Activated naive CD8-positive, alpha-beta T cell (primary cell): Measurements from ENCODE around the gene CD79A.
"Not testable (repeated sequence)": the region's sequence is repeated elsewhere in the genome, so short reads cannot be mapped to it uniquely, and the experiment has no call there.

Source experiments
- H3K27ac Mint-ChIP-seq: one replicate; pipeline ENCODE4 v1.8.0; 2021; ENCODE audit warnings: mixed read lengths
- H3K27me3 Mint-ChIP-seq: one replicate; pipeline ENCODE4 v1.8.0; 2021; ENCODE audit warnings: mixed read lengths
- H3K36me3 Mint-ChIP-seq: one replicate; pipeline ENCODE4 v1.8.0; 2021; ENCODE audit warnings: mixed read lengths
- H3K4me1 Mint-ChIP-seq: one replicate; pipeline ENCODE4 v1.8.0; 2021; ENCODE audit warnings: low read depth, mixed read lengths
- H3K4me3 Mint-ChIP-seq: one replicate; pipeline ENCODE4 v1.8.0; 2021; ENCODE audit warnings: mild to moderate bottlenecking, mixed read lengths
- H3K9me3 Mint-ChIP-seq: one replicate; pipeline ENCODE4 v1.8.0; 2021; ENCODE audit warnings: low read depth, mixed read lengths

CD79A gene

GRCh38 chr19:41913538-41914423 lies 36.7 kb downstream of the CD79A start:
- no peak overlapping the region for H3K27ac Mint-ChIP-seq
- peak overlapping the region; percentile 38 for H3K4me3 Mint-ChIP-seq
- no peaks in the 10 kb centered on the region for H3K36me3 Mint-ChIP-seq

DNA sequence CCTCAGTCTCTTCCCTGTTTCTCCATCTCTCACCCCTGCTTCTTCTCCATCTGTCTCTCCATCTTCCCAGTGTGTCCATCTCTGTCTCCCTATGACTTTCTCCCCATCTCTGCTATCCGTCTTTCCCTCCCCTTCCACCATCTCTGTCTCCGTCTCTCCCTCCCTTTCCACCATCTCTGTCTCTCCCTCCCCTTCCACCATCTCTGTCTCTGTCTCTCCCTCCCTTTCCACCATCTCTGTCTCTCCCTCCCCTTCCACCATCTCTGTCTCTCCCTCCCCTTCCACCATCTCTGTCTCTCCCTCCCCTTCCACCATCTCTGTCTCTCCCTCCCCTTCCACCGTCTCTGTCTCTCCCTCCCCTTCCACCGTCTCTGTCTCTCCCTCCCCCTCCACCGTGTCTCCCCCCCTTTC lies 37.4 kb downstream of the CD79A start:
- not testable (repeated sequence) for H3K9me3 Mint-ChIP-seq, H3K27ac Mint-ChIP-seq, H3K36me3 Mint-ChIP-seq, H3K27me3 Mint-ChIP-seq
- H3K4me1 Mint-ChIP-seq, result peaks cover 31% of the 10 kb centered on the region
- H3K4me3 Mint-ChIP-seq, result peak overlapping the region; percentile 38

More at GRCh38 chr19:41913538-41914423, 36.7 kb downstream of the CD79A start:
- peaks cover 34% of the 10 kb centered on the region for H3K4me1 Mint-ChIP-seq
- no peaks in the 10 kb centered on the region for H3K27me3 Mint-ChIP-seq
- no peaks in the 10 kb centered on the region for H3K9me3 Mint-ChIP-seq

- H3K36me3 Mint-ChIP-seq, result no peaks in the 10 kb centered on the region
- no peaks in the 10 kb centered on the region for H3K9me3 Mint-ChIP-seq
- peaks cover 31% of the 10 kb centered on the region for H3K4me1 Mint-ChIP-seq
- no peak overlapping the region for H3K27ac Mint-ChIP-seq
- no peak overlapping the region for H3K4me3 Mint-ChIP-seq
- no peaks in the 10 kb centered on the region for H3K27me3 Mint-ChIP-seq
Measured at GRCh38 chr19:41915021-41915775, 38.1 kb downstream of the CD79A start.

DNA sequence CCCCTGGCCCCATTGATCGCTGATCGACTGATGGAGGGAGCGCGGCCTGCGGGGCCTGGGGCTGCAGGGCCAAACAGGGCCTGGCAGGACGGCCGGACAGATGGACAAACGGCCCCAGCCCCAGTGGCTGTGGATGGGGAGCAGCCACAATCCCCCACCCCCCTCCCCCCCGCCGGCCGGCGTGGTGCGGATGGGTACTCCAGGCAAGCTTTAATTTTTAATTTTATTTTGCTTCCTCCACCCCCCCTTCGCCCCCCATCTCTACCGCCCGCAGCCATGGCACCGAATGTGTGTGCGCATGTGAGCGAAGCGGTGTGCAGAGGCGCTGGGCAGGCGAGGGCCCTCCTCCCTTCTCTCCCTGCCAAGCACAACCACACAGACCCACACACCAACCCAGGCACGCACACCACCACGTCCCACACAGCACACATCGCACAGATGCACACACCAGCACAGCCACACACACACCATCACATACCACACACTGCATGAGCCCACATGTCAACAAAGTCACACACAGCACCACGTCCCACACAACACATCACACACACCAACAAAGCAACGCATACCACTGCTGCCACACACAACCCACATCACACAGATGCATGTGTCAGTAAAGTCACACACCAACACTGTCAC lies 38.8 kb downstream of the CD79A start:
- H3K9me3 Mint-ChIP-seq, result no peaks in the 10 kb centered on the region
- H3K4me3 Mint-ChIP-seq, result no peak overlapping the region
- peaks cover 26% of the 10 kb centered on the region for H3K4me1 Mint-ChIP-seq
- no peaks in the 10 kb centered on the region for H3K36me3 Mint-ChIP-seq
- H3K27me3 Mint-ChIP-seq, result no peaks in the 10 kb centered on the region
- H3K27ac Mint-ChIP-seq, result no peak overlapping the region

DNA sequence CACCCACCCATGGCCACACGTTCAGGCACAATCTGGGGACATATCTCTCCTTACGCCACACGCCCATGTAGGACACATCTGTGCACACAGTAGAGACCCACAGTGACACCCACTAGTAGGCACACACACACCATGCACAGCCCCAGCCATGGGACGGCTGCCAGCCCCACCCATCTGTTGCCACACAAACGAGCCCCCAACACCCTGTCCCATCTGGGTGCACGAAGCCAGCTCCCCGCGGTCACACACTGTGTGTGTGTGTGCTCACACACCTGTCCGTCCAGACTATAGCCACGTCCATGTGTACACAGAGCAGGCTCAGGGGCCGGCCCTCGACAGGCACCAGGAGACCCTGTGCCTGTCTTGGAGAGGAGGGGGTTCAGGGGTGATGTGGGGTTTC lies 40.6 kb downstream of the CD79A start:
- peaks cover 1% of the 10 kb centered on the region for H3K27me3 Mint-ChIP-seq
- no peaks in the 10 kb centered on the region for H3K9me3 Mint-ChIP-seq
- no peak overlapping the region for H3K4me3 Mint-ChIP-seq
- peaks cover 21% of the 10 kb centered on the region for H3K4me1 Mint-ChIP-seq
- no peaks in the 10 kb centered on the region for H3K36me3 Mint-ChIP-seq
- H3K27ac Mint-ChIP-seq, result no peak overlapping the region

DNA sequence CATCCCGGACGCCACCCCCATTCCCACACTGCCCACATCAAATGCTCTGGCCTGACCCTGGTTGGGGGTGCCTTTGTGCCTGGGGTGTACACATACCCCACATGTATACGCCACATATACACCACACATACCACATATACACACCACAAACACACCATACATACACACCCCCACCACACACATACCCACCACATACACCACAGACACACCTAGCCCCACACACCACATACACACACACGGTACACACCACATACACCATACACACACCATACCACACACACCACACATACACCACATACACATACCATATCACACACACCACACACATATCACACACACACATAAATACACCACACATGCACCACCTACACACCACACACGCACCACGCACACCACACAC lies 41.0 kb downstream of the CD79A start:
- Mint-ChIP-seq H3K4me1 (peaks cover 22% of the 10 kb centered on the region), H3K27me3 (peaks cover 1% of the 10 kb centered on the region), H3K4me3 (no peak overlapping the region), H3K27ac (no peak overlapping the region), H3K9me3 (no peaks in the 10 kb centered on the region), H3K36me3 (no peaks in the 10 kb centered on the region)

DNA sequence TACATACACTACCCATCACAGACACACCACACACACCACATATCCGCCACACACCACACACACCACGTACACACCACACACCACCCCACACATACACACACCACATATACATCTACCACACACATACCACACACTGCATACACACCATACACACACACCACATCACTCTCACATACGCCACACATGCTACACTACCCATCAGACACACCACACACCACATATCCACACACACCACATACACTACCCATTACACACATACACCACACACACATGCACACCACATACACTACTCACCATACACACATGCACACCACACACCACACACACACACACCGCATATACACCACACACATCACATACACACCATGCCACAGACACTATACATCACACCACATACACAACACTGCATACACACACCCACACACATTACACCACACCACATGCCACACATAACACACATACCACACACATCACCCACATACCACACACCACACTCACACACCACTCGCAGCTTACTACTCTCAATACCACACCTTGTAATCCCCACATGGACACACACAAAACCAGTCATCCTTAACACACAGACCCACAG lies 41.7 kb downstream of the CD79A start:
- Mint-ChIP-seq H3K4me3 (no peak overlapping the region), H3K9me3 (no peaks in the 10 kb centered on the region), H3K36me3 (peaks cover 3% of the 10 kb centered on the region), H3K4me1 (peaks cover 22% of the 10 kb centered on the region), H3K27me3 (peaks cover 1% of the 10 kb centered on the region), H3K27ac (no peak overlapping the region)

GRCh38 chr19:41919948-41920712 lies 43.1 kb downstream of the CD79A start:
- H3K9me3 Mint-ChIP-seq, result no peaks in the 10 kb centered on the region
- H3K4me3 Mint-ChIP-seq, result no peak overlapping the region
- H3K27me3 Mint-ChIP-seq, result peaks cover 1% of the 10 kb centered on the region
- peaks cover 3% of the 10 kb centered on the region for H3K36me3 Mint-ChIP-seq
- H3K27ac Mint-ChIP-seq, result no peak overlapping the region
- H3K4me1 Mint-ChIP-seq, result peaks cover 18% of the 10 kb centered on the region

DNA sequence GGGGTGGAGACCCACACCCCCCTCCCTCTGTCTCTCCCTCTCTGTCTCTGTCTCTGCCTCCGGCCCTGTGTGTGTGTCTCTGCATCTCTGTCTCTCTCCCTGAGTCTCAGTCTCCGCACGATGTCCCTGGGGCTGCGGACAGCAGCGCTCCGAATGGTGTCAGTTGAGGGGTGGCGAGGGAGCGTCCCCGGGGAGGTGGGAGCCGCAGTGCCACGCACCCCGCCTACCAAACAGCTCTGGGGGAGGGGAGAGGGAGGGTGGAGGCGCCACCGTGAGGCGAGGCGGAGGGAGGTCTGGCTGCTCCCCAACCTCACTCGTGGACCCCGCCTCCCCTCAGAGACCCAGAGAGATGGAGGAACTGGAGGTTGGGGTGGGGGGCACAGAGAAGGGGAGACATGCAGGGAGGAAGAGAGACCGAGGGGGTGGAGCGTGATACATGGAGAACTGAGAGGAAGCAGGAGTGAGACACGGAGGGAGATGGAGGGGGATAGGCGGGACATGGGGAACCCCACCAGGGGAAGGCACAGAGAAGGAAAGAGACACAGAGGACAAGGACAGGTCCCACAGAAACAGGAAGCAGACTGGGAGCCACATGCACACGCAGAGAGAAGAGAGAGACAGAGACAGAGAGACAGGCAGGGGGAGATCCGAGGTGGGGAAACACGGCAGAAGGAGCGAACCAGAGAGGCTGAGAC lies 44.0 kb downstream of the CD79A start:
- Mint-ChIP-seq H3K9me3 (no peaks in the 10 kb centered on the region), H3K4me1 (peaks cover 18% of the 10 kb centered on the region), H3K27me3 (peaks cover 1% of the 10 kb centered on the region), H3K36me3 (peaks cover 3% of the 10 kb centered on the region), H3K27ac (peak overlapping the region; percentile 47), H3K4me3 (peak overlapping the region; percentile 51)

DNA sequence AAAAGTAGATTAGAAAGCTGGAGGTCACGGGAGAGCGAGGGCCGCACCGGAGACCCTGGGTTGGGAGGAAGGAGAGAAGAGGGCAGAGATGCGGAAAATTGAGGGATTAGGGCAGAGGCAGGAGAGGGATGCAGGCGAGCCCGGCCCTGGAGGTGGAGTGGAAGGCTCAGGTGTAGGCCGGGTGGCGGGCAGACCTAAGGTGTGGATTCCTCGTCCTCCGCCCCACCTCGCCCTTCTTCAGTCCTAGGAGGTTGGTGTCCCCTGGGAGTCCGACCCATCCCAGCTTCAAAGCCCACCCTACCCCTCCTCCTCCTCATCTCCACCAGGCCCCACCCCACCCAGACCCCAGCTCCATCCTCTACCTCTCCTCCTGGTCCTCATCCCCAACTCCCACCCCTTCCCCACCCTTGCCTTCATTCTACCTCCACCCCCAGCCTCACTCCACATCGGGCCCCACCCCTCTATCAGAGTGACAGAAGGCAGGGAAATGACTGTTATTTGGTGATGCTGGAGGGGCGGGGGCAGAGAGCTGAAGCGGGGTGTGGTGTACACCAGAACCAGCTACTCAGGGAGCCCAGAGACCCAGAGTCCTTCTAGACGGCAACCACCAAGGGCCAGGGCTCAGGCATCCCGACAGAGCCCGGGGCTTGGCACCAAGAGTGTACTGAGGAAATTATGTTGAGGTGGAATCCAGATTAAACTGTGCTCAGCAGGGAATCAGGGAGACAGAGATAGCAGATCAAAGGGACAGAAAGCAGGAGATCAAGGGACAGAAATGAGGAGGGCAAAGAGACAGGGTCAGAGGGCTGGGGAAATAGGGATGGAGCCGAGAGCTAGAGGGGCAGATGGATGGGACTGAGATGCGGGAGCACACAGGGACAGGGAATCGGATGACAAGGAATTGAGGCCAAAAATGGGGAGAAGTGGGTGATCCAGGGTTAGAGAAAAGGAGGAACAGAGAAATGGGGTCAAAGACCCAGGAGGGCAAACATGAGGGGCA lies 44.8 kb downstream of the CD79A start:
- Mint-ChIP-seq H3K4me3 (peak overlapping the region; percentile 51), H3K27ac (peak overlapping the region; percentile 47), H3K4me1 (peaks cover 18% of the 10 kb centered on the region)

GRCh38 chr19:41922585-41922984 lies 45.5 kb downstream of the CD79A start:
- no peak overlapping the region for H3K27ac Mint-ChIP-seq

More for the DNA sequence above, 44.8 kb downstream of the CD79A start:
- no peaks in the 10 kb centered on the region for H3K9me3 Mint-ChIP-seq
- peaks cover 3% of the 10 kb centered on the region for H3K36me3 Mint-ChIP-seq
- H3K27me3 Mint-ChIP-seq, result peaks cover 1% of the 10 kb centered on the region

DNA sequence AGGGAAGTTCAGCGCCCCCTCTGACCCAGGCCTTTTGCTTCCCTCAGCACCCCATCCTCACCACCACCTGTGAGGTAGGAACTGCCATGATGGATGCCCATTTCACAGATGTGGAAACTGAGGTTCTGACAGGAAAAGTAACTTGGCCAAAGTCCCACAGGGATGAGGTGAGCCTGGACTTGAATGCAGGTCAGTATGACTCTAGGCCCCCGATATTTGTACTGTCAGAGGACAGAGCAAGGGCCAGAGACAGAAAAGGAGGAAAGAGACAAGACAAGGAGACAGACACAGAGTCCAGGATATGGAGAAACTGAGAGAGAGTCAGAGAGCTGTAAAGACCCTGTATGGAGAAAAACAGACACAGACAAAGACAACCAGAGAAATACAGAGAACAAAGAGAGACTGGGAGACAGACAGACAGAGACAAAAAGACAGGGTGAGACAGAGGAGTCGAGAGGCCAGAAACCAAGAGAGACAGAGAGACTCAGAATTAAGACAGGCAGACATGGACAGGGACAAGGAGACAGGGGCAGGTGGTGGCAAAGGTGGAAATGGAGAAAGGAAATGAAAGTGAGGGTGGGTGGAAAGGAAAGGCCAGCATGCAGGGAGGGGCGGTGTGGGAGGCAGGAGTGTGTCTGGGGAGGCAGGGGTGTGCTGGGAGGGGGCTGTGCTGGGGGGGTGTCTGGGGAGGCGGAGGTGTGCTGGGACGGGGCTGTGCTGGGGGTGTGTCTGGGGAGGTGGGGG lies 46.1 kb downstream of the CD79A start:
- Mint-ChIP-seq H3K4me3 (peak overlapping the region; percentile 19), H3K9me3 (no peaks in the 10 kb centered on the region), H3K36me3 (peaks cover 3% of the 10 kb centered on the region), H3K27ac (no peak overlapping the region), H3K27me3 (peaks cover 1% of the 10 kb centered on the region), H3K4me1 (peaks cover 18% of the 10 kb centered on the region)

More at GRCh38 chr19:41922585-41922984, 45.5 kb downstream of the CD79A start:
- H3K9me3 Mint-ChIP-seq, result no peaks in the 10 kb centered on the region
- H3K36me3 Mint-ChIP-seq, result peaks cover 3% of the 10 kb centered on the region
- H3K27me3 Mint-ChIP-seq, result peaks cover 1% of the 10 kb centered on the region
- H3K4me3 Mint-ChIP-seq, result no peak overlapping the region
- H3K4me1 Mint-ChIP-seq, result peaks cover 18% of the 10 kb centered on the region
